ENCODE measurements around the gene P2RX7. TPM values are rescaled to one million over a fixed set of nuclear protein-coding genes. Genes with fewer than 3 reads are reported as not detected.

Gene P2RX7
- total RNA-seq, 1 experiment from 2014 or later = 0.17 TPM

DNA sequence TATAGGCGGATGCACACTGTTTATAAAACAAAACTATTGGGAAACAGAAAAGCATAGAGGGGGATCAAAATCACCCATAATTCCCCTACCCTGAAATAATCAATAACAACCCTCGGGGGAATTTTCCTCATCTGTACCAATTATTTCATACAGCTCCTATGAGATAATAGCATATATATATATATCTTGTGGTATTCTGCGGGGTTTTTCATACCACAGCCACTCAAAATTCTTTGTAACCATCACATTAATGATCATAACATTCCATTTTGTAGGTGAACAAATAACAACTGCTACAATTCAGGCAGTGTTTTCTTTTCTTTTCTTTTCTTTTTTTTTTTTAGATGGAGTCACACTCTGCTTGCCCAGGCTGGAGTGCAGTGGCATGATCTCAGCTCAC is 35.3 kb downstream of the P2RX7 start:
- no peaks in the 10 kb centered on the region for H3K4me1 ChIP-seq (ENCODE audit: insufficient read depth, low read length, poor library complexity, severe bottlenecking)
- H3K27ac ChIP-seq (ENCODE audit: low read depth, low read length, poor library complexity, severe bottlenecking) = no peak overlapping the region
- no peak for DNase-seq (ENCODE audit: low spot score)
- H3K27me3 ChIP-seq (replicated peaks; ENCODE audit: insufficient read depth, low read depth, low read length, poor library complexity) = no peaks in the 10 kb centered on the region
- no peaks in the 10 kb centered on the region for H3K9me3 ChIP-seq (ENCODE audit: low read depth, low read length, poor library complexity, severe bottlenecking)
- BruUV-seq (replicated peaks) = no TSS peak
- intact Hi-C loops (cut with micrococcal nuclease; ENCODE audit: unreplicated experiment) = no loop called here
- no peaks in the 10 kb centered on the region for H3K36me3 ChIP-seq (ENCODE audit: insufficient read depth, low read length, poor library complexity, severe bottlenecking)
- CTCF ChIA-PET = no interaction called here
- no peak overlapping the region for H3K4me3 ChIP-seq (ENCODE audit: low read depth, low read length, poor library complexity, severe bottlenecking)
- POLR2A ChIA-PET (ENCODE audit: low non-redundant PET) = no interaction called here
- TF ChIP-seq EZH2 (IDR thresholded peaks at IDR 0.05; ENCODE audit: borderline replicate concordance, low read depth, low read length, poor library complexity, severe bottlenecking) (no peak), CTCF (conservative IDR thresholded peaks at IDR 0.05; ENCODE audit: low read depth, low read length) (no peak)

- BruUV-seq (replicated peaks) = no TSS peak
Observed at GRCh38 chr12:121170151-121170550, 37.5 kb downstream of the P2RX7 start.

DNA sequence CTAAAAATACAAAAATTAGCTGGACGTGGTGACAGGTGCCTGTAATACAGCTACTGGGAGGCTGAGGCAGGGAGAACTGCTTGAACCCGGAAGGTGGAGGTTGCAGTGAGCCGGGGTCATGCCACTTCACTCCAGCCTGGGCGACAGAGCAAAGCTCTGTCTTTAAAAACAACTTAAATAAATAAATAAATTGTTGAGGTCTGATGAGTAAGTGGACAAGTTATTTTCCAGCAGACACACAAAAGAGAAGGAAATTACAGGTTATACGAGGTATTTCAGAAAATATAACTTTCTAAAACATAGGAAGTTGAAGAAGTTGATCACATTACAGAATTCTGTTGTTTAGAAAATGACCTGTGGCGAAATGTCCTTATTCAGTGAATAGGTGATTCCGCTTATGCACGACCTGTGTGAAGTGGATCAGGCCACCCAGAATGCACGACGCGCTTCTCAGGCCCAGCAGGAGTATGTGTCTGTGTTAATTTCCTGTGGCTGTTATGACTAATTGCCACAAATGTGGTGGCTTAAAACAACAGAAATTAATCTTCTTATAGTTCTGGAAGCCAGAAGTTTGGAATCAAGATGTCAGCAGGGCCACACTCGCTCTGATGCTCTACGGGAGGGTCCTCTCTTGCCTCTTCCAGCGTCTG is 38.1 kb downstream of the P2RX7 start:
- no peak for DNase-seq (ENCODE audit: low spot score)
- H3K4me3 ChIP-seq (ENCODE audit: low read depth, low read length, poor library complexity, severe bottlenecking) = no peak overlapping the region
- ChIA-PET CTCF (no interaction called here), POLR2A (ENCODE audit: low non-redundant PET) (no interaction called here)
- BruUV-seq (replicated peaks) = no TSS peak
- H3K27ac ChIP-seq (ENCODE audit: low read depth, low read length, poor library complexity, severe bottlenecking) = no peak overlapping the region
- H3K27me3 ChIP-seq (replicated peaks; ENCODE audit: insufficient read depth, low read depth, low read length, poor library complexity) = no peaks in the 10 kb centered on the region
- H3K4me1 ChIP-seq (ENCODE audit: insufficient read depth, low read length, poor library complexity, severe bottlenecking) = no peaks in the 10 kb centered on the region
- intact Hi-C loops (cut with micrococcal nuclease; ENCODE audit: unreplicated experiment) = no loop called here
- H3K36me3 ChIP-seq (ENCODE audit: insufficient read depth, low read length, poor library complexity, severe bottlenecking) = no peaks in the 10 kb centered on the region
- TF ChIP-seq EZH2 (IDR thresholded peaks at IDR 0.05; ENCODE audit: borderline replicate concordance, low read depth, low read length, poor library complexity, severe bottlenecking) (no peak), CTCF (conservative IDR thresholded peaks at IDR 0.05; ENCODE audit: low read depth, low read length) (no peak)
- H3K9me3 ChIP-seq (ENCODE audit: low read depth, low read length, poor library complexity, severe bottlenecking) = no peaks in the 10 kb centered on the region

More at GRCh38 chr12:121170151-121170550, 37.5 kb downstream of the P2RX7 start:
- no peaks in the 10 kb centered on the region for H3K27me3 ChIP-seq (replicated peaks; ENCODE audit: insufficient read depth, low read depth, low read length, poor library complexity)
- ChIA-PET POLR2A (ENCODE audit: low non-redundant PET) (no interaction called here), CTCF (no interaction called here)
- no peaks in the 10 kb centered on the region for H3K4me1 ChIP-seq (ENCODE audit: insufficient read depth, low read length, poor library complexity, severe bottlenecking)
- no peak overlapping the region for H3K4me3 ChIP-seq (ENCODE audit: low read depth, low read length, poor library complexity, severe bottlenecking)
- H3K36me3 ChIP-seq (ENCODE audit: insufficient read depth, low read length, poor library complexity, severe bottlenecking) = no peaks in the 10 kb centered on the region
- H3K9me3 ChIP-seq (ENCODE audit: low read depth, low read length, poor library complexity, severe bottlenecking) = no peaks in the 10 kb centered on the region
- TF ChIP-seq EZH2 (IDR thresholded peaks at IDR 0.05; ENCODE audit: borderline replicate concordance, low read depth, low read length, poor library complexity, severe bottlenecking) (no peak), CTCF (conservative IDR thresholded peaks at IDR 0.05; ENCODE audit: low read depth, low read length) (no peak)
- H3K27ac ChIP-seq (ENCODE audit: low read depth, low read length, poor library complexity, severe bottlenecking) = no peak overlapping the region
- no peak for DNase-seq (ENCODE audit: low spot score)
- intact Hi-C loops (cut with micrococcal nuclease; ENCODE audit: unreplicated experiment) = no loop called here

Measured in A673 (cell line).